HS-27A (cell line): ENCODE measurements around the gene SUSD4.
"Not testable (repeated sequence)": the region's sequence is repeated elsewhere in the genome, so short reads cannot be mapped to it uniquely, and the experiment has no call there.

Source experiments
- DNase-seq: peaks from one replicate; pipeline ENCODE4 v3.0.0-alpha.2; 2012; ENCODE audit warnings: low read depth, missing footprints

Gene SUSD4, protein sequence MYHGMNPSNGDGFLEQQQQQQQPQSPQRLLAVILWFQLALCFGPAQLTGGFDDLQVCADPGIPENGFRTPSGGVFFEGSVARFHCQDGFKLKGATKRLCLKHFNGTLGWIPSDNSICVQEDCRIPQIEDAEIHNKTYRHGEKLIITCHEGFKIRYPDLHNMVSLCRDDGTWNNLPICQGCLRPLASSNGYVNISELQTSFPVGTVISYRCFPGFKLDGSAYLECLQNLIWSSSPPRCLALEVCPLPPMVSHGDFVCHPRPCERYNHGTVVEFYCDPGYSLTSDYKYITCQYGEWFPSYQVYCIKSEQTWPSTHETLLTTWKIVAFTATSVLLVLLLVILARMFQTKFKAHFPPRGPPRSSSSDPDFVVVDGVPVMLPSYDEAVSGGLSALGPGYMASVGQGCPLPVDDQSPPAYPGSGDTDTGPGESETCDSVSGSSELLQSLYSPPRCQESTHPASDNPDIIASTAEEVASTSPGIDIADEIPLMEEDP

DNA sequence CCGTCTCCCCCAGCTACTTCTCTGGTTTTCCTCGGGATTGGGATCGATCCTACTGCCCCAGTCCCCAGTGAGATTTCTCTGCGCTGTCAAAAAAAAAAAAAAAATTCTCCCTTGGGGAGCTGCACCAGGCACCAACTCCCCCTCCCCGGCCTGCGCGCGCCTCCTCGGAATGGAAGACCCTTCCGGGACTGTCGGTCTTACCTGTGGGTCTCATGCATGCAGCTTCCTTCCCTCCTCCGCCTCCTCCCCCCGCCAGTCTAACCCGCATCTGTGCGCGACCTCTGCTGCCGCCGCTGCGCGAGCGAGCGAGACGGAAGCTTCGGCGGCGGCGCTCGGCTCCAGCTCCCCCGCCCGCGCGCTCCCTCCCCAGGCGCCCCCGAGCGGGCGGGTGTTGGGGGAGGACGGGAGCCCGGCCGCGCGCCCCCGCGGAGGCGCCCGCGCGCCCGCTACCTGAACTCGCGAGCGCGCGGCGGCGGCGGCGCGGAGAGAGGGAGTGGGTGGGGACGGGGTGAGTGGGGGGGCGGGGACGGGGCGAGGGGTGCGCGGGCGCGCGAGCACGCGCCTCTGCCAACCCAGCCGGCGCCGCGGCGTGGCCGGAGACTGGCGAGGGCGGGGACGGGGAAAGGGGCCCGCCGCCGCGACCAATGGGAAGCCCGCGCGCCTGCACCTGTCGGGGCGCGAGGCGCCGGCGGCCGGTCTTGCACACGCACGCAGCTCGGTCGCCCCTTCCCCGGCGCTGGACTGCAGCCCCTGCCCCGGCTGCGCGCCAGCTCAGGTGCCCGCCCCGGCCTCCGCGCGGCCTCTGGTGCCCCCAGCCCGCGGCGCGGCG is at the start of gene SUSD4:
Gene SUSD4 (minus strand): TSS at position 321 of the 829 bp plus-strand sequence. CDS start 751 bp downstream, outside the sequence.
- DNase-seq = no peak

DNA sequence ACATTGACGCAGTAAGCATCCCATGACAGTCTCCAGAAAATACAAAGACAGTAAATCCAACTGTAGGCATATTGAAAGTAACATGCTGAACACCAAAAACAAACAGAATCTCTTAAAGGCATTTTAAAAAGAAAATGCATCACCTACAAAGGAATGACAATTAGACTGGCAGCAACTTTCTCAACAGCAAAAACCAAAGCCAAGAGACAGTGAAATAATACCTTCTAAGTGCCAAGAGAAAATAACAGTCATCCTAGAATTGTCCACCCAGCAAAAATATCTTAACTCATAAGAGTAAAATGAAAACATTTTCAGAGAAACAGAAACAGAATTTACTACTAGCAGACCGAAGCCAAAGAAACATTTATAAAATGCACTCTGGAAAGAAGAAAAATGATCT is 49.2 kb upstream of the SUSD4 start:
- no peak for DNase-seq

GRCh38 chr1:223411710-223412109 is 47.7 kb upstream of the SUSD4 start:
- DNase-seq = no peak

DNA sequence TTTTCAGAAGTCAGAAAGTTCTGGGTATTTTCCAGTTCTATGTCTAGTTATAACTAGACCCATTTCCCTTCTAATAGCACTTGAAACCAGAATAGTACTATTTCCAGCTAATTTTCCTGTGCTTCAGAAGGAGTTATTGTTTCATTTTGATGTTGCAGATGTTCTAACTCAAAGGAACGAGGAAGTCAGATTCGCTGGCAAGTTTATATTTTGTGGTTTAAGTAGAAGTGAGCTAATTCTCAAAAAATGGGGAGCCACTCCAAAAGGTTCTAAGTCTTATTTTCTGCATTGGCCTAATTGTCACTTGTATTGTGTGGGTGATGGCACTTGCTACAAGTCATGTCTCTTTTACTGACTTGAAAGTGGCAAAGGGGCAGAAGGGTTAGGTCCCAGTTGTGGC is 47.3 kb upstream of the SUSD4 start:
- DNase-seq = no peak

GRCh38 chr1:223410036-223410435 is 46.1 kb upstream of the SUSD4 start:
- DNase-seq = no peak

DNA sequence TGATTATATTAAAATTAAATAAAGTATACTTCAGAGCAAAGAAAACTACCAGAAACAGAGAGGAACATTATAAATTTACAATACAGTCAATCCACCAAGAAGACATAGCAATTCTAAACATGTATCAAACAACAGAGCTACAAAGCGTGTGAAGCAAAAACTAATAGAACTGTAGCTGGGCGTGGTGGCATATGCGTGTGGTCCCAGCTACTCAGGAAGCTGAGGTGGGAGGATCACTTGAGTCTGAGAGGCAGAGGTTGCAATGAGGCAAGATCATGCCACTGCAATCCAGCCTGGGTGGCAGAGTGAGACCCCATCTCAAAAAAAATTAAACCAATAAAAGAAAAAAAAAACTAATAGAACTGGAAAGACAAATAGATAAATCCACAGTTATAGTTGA is 41.5 kb upstream of the SUSD4 start:
- DNase-seq = no peak

- DNase-seq = no peak
These were observed 39.3 kb upstream of the SUSD4 start for GRCh38 chr1:223403184-223403815.

DNA sequence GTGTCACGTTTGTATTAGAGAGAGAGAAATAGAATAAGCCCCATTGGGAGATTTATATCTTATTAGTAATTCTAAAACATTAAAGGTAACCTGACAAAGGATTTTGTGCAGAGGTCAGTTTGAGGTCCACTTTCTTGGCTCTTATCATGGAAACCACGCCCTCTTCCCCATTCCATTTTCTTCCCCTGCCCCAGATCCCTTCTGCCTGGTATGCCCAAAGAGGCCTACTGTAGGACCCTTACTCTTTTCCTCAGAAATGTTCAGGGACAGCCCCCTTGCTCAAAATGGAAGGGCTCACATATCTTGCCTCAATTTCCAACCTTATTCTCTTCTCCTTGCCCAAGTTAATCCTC is 38.8 kb upstream of the SUSD4 start:
- no peak for DNase-seq

DNA sequence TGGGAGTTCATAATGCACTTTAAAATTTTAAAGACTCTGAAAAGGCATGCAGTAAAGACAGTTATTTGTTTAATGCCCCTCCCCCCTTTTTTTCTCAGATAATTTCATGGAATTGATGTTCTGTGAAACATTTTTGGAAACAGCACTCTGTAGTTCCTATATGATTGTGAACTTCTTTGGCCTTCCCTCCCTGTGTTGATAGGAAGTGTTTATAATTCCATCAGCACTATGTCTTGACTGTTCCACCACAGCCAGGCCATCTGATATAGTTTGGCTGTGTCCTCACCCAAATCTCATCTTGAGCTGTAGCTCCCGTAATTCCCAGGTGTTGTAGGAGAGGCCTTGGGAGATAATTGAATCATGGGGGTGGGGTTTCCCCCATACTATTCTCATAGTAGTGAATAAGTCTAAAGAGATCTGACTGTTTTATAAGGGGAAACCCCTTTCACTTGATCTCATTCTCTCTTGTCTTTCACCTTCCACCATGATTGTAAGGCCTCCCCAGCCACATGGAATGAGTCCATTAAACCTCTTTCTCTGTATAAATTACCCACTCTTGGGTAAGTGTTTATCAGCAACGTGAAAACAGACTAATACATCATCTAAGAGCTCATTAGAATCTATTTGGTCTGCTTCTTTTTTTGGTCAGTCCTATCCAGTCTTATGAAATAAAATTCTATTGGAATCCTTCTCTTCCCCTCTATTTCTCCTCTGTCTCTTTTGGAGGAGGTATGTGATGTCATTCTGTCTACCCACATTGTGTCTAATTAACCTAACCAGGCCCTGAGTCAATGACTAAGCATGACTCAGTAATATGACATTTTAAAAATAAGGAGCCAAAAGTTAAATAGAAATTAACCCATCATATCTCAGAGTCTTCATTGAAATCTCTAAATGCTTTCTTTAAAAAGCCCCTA is 38.2 kb upstream of the SUSD4 start:
- DNase-seq = no peak

DNA sequence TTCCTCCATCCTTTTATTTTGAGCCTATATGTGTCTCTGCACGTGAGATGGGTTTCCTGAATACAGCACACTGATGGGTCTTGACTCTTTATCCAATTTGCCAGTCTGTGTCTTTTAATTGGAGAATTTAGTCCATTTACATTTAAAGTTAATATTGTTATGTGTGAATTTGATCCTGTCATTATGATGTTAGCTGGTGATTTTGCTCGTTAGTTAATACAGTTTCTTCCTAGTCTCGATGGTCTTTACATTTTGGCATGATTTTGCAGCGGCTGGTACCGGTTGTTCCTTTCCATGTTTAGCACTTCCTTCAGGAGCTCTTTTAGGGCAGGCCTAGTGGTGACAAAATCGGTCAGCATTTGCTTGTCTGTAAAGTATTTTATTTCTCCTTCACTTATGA is 35.4 kb upstream of the SUSD4 start:
- DNase-seq = not testable (repeated sequence)

GRCh38 chr1:223394706-223395105 is 30.7 kb upstream of the SUSD4 start:
- DNase-seq = no peak

DNA sequence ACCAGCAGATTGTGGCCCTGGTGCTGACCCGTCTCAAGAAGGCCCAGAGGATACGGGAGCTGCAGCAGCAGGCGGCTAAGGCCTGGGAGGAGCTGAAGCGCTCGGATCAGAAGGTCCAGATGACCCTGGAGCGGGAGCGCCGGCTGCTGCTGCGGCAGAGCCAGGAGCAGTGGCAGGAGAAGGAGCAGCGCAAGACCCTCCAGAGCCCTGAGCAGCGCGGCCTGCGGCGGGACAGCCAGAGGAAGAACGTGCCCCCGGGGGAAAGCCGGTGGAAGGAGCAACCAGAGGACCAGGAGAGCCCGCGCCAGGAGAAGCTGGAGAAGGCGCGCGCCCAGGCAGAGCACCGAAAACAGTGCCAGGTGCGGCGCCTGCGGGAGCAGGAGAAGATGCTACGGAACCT is 30.3 kb upstream of the SUSD4 start:
- DNase-seq = no peak

DNA sequence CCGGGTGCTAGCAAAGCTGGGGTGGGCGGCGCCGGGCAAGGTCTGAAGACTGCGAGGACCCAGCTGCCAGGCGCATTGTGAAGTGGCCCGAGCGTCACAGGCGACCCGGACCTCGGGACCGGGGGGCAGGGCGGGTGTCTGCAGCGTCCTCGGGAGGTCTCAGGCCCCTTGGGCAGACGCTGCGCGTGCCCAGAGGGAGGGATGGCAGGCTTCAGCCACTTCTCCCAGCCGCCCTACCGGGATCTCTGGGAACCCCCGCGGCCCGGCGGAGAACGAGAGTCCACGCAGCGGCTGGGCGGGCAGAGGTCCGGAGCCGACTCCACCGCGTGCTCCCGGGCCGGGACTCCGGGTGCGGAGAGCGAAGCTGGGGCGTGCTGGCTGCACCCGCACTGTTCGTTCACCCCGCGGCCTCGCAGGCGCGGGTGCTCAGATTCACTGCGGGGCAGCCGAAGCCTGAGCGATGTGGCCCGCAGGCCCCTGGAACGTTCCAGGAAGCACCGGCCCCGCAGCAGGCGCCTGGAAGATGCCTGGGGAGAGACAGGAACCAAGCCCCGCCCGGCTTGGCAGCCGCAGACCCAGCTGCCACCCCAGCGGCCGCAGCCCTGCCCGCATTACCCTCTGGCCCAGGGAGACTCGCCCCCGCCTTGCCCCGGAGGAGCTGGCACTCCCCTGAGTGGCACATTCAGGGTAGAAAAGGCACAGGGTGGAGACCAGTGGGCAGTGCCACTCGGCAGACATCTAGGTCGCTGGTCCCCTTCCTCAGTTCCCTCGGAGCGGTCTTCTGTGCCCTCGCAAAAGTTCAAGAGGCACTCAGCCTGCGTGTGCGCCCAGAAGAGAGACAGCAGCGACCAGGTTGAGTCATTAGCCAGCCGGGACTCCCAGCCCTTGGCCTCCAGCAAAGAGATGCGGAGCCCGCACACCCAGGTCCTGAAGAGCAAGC is 29.6 kb upstream of the SUSD4 start, which contains the start of gene CCDC185:
Gene CCDC185 (plus strand): TSS at position 141 of the 940 bp plus-strand sequence. CDS start 61 bp downstream, at position 202.
- DNase-seq = no peak

- no peak for DNase-seq
These were observed 26.6 kb upstream of the SUSD4 start for GRCh38 chr1:223390618-223391017.

DNA sequence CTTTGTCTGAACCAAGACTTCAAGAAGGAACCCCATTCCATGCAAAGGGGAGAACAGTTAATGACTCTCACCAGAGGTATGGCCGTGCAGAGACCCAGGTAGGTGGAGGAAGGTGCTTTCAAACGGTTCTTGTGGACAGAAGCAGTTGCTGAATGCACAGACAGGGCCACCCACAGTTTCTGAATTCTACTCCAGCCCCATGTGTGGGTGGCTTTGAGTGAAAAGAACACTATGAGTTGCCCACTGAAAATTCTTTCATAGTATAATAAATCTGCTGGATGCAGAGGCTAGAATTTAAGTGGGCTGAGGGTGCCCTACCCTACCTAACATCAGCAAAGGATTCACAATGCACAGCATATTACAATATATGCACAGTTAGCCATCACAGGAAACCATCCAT is 22.0 kb upstream of the SUSD4 start:
- DNase-seq = no peak

DNA sequence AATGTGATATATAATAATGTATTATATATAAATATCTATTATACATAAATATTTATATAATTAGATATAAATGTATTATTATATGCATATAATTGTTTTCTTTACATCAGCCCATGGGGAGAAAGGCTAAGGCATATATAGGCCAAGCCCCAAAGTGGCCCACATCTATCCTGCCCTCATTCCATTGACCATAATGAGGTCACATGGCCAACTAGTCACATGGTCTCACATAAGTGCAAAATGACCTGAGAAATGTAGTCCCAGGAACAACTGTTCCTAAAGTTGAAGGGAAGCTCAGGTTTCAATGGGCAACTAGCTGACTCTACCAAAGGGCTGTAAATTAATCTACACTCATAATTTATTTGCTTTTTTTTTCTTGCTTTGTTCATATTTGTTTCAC is 14.8 kb upstream of the SUSD4 start:
- no peak for DNase-seq

DNA sequence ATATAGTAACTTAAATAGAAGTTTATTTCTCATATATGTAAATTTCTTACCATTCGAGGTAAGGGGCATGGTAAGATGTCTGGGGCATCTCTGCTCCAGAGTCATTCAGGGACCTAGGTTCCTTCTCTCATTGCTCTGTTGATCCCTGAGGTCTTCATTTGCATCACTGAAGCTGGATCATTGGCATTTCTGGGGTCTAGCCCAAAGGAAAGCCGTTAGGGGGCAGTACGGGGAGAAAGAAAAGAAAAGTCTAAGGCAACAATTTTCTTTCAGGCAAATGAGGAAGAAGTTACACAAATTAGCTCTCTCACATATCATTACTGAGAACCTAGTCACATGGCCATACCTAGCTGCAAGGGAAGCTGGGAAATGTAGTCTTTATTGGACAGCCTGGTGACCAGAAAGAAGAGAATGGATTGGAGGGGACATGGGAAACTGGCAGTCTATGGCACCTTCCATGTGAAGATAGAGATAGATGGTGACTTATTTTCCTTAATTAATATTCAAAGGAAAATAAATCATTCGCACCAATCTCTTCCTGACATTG is 10.2 kb upstream of the SUSD4 start:
- DNase-seq = no peak

DNA sequence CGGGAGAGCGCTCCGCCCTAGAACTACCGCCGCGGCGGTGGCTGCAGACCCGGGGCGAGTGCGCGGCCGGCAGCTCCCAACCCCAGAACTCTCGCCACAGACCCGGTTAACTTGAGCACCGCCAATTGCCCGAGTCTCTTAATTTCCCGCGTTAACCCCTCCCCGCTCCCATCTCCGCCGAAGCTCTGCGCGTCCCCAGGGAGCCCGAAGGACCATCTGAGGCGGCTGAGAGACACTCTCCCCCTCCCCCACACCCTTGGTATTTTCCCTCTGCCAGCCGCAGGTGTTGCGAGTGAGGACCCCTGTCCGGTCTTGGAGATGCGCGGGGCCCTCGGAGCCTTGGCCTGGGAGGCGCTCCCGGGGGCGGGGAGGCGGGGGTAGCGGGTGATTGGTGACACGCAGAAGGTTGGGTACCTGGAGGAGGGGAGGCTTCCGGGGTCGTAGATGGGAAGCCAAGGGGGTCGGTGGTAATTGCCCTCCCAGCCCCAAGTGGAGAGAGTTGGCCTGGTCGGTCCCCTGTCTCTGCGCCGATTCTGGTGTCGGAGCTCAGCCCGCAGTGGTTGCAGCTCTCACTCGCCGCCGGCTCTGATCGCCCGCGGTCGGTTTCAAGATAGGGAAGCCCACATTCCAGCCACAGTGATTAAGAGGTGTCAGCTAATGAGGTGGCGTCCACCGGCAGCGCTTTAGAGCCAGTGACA is 858 bp upstream of the SUSD4 start:
- DNase-seq = no peak
